Jurkat, Clone E6-1 (cell line): ENCODE results near the gene STX1B.
"Not testable (repeated sequence)": the region's sequence is repeated elsewhere in the genome, so short reads cannot be mapped to it uniquely, and the experiment has no call there.

ENCODE experiments used
- DNase-seq: peaks from one replicate; pipeline ENCODE4 v3.0.0-alpha.2; 2011; ENCODE audit warnings: low read depth, low spot score
- H3K4me3 ChIP-seq: 2 replicates; pipeline ENCODE4 v1.5.1; 2011; ENCODE audit warnings: mild to moderate bottlenecking, low read length, control low read depth, moderate library complexity

Gene STX1B

DNA sequence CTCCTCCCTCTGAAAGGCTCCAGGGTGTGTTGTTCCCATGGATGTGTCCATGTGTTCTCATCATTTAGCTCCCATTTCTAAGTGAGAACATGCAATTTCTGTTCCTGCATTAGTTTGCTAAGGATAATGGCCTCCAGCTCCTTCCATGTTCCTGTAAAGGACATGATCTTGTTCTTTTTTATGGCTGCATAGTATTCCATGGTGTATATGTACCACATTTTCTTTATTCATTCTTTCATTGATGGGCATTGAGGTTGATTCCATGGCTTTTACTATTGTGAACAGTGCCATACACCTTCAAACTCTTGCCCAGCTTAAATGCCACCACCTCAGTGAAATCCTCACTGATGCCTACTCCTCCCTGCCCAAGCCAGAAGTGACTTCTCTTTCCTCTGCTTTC, 66.1 kb downstream of the STX1B start:
- DNase-seq: no peak
- no peak overlapping the region for H3K4me3 ChIP-seq

DNA sequence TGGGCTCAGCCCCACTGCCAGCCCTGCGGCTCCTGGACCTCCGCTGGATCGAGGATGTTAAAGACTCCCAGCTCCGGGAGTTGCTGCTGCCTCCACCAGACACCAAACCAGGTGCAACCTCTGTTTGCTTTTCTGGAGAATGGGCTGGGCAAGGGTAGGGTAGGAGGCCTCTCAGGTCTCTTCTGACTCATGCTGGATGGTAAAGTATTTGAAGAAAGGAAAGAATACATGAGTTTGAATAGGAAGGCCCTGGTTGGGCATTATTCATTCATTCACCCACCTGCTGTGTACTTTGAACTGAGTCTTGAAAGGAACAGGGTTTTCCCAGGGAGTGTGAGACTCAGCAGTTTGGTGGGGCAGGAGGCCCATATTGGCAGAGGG, 68.0 kb downstream of the STX1B start:
- H3K4me3 ChIP-seq: no peak overlapping the region
- no peak for DNase-seq

DNA sequence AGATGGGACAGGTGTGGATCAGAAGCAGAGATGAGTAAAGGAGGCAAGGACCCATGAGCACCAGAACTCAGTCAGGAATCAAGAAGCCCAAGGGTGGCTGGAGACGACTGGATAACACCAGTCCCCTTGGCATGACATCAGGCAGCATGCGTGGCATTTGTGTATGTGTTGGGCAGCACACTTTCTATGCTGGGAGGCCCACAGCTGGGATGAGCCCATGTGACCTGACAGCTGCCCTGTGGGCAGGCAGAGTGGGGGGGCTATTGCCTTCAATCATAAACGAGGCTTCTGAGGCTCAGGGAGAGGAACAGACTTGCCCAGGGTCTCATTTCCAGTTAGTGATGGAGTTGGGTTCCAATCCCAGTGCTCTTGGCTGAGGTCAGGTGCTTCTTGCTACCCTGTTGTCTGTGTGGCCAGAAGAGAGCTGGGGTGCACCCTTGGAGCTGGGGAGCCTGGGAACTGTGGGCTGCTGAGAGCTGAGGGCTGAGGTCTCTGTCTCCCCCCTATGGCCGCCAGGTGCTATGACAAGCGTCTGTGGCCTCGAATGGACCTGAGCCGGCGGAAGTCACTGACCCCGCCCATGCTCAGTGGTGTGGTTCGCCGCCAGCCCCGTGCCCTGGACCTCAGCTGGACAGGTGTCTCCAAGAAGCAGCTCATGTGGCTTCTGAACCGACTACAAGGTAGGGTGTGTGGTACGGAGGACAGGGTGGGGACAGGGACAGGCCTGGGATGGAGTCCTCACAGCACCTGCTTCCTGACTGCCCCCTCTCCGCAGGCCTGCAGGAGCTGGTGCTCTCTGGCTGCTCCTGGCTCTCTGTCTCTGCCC, 68.6 kb downstream of the STX1B start:
- H3K4me3 ChIP-seq: no peak overlapping the region
- no peak for DNase-seq

DNA sequence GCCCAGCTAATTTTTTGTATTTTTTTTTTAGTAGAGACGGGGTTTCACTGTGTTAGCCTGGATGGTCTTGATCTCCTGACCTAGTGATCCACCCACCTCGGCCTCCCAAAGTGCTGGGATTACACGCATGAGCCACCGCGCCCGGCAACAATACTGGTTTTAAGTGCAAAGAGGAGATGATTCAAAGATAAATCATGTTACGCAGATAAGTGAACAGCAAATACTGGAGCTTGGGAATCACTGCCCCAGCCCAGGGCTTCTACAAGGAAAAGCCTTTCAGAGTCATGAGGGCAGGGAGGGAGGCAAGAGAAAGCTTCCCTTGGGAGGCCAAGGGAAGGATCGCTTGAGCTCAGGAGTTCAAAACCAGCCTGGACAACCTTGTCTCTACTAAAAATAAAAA, 70.9 kb downstream of the STX1B start:
- H3K4me3 ChIP-seq, DNase-seq: not testable (repeated sequence)
